ENCODE results near the gene RAC3.

RAC3 gene

DNA sequence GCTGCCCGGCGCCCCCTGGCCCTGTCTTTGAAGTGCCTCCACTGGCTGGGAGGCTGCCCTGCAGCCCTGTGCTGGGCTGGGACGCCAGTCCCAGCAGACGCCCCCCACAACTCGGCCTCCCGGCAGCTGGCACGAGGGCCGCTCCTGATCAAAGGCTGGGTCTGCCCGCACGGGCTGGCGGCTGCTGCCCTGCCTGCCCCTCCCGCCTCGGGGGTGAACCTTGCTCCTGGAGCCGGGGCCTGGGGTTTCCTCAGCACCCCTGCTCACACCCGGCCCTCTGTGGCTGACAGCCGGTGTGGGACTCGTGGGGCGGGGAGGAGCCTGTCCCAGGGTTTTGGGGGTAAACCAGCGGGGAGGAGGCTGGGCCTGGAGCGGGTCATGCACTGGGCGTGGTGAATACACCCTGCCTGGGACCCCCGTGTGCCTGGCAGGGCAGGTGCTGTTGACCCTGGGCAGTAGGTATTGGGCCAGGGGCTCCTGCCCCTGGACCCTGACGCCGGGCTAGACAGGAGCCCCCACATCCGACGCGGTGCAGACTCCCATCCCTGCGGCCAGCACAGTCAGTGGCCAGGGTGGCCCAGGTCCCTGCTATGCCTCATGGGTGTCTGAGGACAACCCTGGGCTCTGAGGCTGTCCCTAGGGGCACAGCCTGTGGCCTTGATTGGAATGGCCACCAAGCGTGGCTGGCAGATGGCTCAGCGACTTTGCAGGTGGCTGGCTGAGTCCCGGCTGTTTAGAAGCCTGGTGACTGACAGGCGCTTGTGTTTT is 30.5 kb upstream of the RAC3 start:
- peaks cover 8% of the 10 kb centered on the region for H3K36me3 ChIP-seq (ENCODE audit: control insufficient read depth, insufficient read depth, low read length, severe bottlenecking)
- H3K4me1 ChIP-seq (ENCODE audit: control insufficient read depth, insufficient read depth, low read length), result peaks cover 20% of the 10 kb centered on the region
- DNase-seq (ENCODE audit: low read depth), result no peak
- no peak overlapping the region for H3K4me3 ChIP-seq (ENCODE audit: low read length)
- no peaks in the 10 kb centered on the region for H3K9me3 ChIP-seq (ENCODE audit: control insufficient read depth, low read length)
- H3K27me3 ChIP-seq (replicated peaks; ENCODE audit: control insufficient read depth, insufficient read depth, low read length), result no peaks in the 10 kb centered on the region
- no peak overlapping the region for H3K9ac ChIP-seq (ENCODE audit: low read length)

DNA sequence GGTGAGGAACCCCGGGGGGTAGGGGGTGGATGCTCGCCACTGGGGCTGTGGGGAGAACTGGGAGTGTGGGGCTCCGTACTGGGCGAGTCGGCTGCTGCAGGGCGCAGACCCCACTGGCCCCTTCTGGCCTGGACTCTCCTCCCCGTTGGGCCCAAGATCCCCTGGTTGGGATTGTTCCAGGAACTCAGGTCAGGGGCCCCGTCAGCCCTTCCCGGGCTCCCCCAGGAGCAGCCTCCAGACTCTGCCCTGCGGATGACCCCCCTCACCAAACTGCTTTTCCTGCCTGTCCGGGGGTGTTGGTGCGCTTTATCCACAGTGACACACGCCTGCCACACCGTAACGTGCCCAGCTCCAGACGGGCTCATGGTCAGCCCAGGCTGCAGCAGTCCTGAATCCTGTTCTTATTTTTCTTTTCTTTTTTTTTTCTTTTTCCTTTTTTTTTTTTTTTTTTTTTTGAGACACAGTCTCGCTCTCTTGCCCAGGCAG is 29.9 kb upstream of the RAC3 start:
- H3K9ac ChIP-seq (ENCODE audit: low read length), result no peak overlapping the region
- no peaks in the 10 kb centered on the region for H3K9me3 ChIP-seq (ENCODE audit: control insufficient read depth, low read length)
- H3K36me3 ChIP-seq (ENCODE audit: control insufficient read depth, insufficient read depth, low read length, severe bottlenecking), result peaks cover 6% of the 10 kb centered on the region
- peaks cover 26% of the 10 kb centered on the region for H3K4me1 ChIP-seq (ENCODE audit: control insufficient read depth, insufficient read depth, low read length)
- no peak for DNase-seq (ENCODE audit: low read depth)
- H3K4me3 ChIP-seq (ENCODE audit: low read length), result no peak overlapping the region
- H3K27me3 ChIP-seq (replicated peaks; ENCODE audit: control insufficient read depth, insufficient read depth, low read length), result no peaks in the 10 kb centered on the region

DNA sequence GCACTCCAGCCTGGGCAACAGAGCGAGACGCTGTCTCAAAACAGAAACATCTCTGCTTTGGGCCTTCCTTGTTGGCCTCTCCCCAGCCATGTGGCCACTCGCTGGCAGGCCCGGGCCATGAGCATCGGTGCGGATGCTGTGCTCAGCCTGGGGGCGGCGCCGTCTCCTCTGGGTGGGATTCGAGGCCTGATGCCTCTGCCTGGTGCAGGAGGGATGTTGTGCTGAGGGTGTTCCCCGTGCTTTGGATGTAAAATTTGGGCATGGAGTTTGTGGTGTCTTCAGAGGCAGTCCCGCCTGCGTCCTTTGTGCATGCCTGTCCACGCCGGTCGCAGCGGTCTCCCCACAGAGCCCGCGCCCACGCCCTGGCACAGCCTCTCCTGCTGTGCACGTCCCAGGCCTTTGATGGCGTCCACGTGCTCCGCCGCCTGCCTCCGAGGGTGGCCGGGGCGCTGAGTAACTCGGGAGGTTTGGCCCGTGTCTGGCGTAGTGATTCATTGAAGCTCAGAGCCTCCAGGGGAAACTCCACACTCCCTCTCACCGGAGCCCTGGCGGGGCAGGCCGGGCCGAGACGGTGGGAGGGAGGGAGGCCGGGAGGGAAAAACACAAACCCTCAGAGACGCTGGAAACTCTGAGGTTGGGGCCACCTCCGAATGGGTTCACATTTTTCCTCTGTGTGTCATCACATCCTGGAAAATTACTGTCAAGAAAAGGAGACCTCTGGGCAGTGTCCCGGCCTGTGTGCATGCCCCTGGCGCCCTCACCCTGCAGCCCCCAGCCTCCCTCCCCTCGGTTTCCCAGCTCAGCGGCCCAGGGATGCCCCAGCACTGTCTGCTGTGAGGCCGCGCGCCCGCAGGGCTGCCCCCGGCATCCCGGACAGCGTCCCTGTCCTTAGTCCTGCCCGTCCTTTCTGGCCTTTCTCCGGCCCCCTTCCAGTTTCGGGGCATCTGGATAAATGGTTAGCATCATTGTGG is 27.8 kb upstream of the RAC3 start:
- Histone ChIP-seq H3K27me3 (replicated peaks; ENCODE audit: control insufficient read depth, insufficient read depth, low read length) (no peaks in the 10 kb centered on the region), H3K4me1 (ENCODE audit: control insufficient read depth, insufficient read depth, low read length) (peaks cover 26% of the 10 kb centered on the region), H3K4me3 (ENCODE audit: low read length) (no peak overlapping the region), H3K9me3 (ENCODE audit: control insufficient read depth, low read length) (no peaks in the 10 kb centered on the region), H3K9ac (ENCODE audit: low read length) (peak overlapping the region; percentile 42), H3K36me3 (ENCODE audit: control insufficient read depth, insufficient read depth, low read length, severe bottlenecking) (no peaks in the 10 kb centered on the region)
- peak; percentile 96 for DNase-seq (ENCODE audit: low read depth)

DNA sequence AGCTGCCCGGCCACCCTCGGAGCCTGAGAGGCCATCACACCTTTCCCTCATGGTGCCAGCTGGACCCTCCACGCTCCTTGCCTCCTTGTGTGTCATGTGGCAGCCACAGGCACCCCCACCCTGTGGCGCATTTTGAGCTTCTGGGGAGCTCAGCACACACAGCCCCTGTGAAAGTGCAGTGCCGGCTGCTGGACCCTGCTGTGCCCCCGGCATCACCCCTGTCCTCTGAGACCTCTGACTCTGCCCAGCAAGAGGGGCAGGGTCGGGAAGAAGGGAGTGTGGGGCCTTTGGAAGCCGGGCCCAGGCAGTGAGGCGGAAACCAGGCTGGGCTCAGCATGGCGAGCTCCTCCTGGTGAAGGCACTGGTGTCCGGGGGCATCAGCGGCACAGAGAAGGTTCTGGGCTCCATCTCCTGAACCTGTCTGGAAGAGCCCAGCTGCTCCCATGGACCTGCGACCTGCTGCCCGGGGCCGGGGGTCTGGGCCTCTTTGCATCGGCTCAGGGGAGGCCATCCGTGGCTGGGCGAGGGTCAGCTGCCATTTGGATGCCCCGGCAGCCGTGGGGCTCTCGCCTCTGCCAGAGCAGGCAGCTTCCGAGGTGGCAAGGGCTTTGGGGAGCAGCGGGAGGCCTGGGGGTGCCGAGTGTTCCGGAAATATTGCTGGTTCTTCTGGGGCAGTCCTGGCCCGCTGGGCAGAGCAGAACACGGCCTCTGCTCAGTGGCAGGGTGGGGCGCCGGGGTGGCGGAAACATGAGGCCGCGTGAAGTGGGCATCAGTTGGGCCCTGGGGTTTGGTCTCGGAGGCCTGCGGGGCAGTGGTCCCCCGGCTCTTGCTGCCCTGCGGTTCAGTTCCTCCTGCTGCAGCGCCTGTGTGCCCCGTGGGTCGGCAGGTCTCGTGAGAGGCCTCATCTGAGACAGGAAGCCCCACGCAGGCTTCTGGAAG is 26.7 kb upstream of the RAC3 start:
- no peak for DNase-seq (ENCODE audit: low read depth)
- Histone ChIP-seq H3K4me1 (ENCODE audit: control insufficient read depth, insufficient read depth, low read length) (peaks cover 26% of the 10 kb centered on the region), H3K36me3 (ENCODE audit: control insufficient read depth, insufficient read depth, low read length, severe bottlenecking) (no peaks in the 10 kb centered on the region), H3K27me3 (replicated peaks; ENCODE audit: control insufficient read depth, insufficient read depth, low read length) (no peaks in the 10 kb centered on the region), H3K9me3 (ENCODE audit: control insufficient read depth, low read length) (no peaks in the 10 kb centered on the region), H3K4me3 (ENCODE audit: low read length) (no peak overlapping the region), H3K9ac (ENCODE audit: low read length) (peak overlapping the region; percentile 42)

DNA sequence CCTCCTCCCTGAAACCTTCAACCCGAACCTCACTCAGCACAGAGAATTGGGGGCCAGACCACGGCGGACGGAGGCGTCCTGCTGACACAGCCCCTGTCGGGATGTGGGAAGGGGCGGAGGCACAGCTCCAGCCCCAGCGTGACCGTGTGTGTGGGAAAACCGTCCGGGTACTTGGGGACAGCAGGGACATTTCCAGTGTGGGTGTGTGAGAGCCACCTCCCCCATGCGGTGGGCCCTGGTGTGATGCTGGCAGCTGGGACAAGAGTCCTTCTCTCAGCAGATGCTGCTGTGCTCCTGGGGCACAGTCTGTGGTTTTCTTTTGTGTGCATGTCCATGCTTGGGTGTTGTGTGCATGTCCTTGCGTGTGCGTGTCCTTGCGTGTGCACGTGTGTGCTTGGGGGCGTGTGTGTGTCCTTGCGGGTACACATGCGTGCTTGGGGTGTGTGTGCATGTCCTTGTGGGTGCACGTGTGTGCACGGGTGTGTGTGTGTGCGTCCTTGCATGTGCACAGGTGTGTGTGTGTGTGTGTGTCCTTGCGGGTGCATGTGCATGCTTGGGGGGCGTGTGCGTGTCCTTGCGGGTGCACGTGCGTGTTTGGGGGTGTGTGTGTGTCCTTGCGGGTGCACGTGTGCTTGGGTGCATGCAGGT is 25.7 kb upstream of the RAC3 start:
- no peak for DNase-seq (ENCODE audit: low read depth)
- Histone ChIP-seq H3K4me1 (ENCODE audit: control insufficient read depth, insufficient read depth, low read length) (peaks cover 26% of the 10 kb centered on the region), H3K36me3 (ENCODE audit: control insufficient read depth, insufficient read depth, low read length, severe bottlenecking) (no peaks in the 10 kb centered on the region), H3K9ac (ENCODE audit: low read length) (no peak overlapping the region), H3K9me3 (ENCODE audit: control insufficient read depth, low read length) (no peaks in the 10 kb centered on the region), H3K27me3 (replicated peaks; ENCODE audit: control insufficient read depth, insufficient read depth, low read length) (no peaks in the 10 kb centered on the region), H3K4me3 (ENCODE audit: low read length) (no peak overlapping the region)

DNA sequence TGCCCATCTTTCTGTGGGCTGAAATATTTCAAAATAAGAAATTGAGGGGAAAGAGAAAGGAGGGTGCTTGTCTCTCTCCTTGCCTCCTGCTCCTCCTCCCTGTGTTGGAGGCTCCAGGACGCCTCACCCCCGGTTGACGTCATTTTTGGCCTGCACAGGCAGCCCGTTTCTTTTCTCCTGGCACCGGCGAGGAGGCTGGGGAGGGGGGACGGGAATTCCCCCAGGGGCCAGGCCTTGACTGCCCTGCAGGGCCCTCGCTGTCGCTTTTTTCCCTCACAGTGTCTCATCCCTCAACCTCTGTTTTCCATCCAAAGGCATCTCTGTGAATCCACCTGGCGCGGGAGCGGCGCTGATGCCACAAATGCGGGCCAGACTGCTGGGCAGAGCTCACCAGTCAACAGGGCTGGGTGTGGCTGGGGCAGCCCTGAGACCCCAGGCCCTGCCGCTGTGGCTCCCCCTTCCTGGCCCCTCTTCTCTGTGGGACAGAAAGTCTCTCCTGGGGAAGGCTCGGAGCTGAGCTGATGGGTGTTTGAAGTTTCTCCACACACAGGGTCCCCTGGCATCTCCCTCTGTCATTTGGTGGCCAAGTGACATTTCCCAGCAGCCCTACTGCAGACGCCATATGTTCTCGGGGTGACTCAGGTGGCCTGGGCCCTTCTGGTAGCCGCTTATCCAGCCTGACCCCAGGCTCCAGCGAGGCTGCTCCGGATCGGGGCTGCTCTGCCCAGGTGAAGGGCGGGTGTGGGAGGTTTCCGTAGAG is 24.8 kb upstream of the RAC3 start:
- no peak overlapping the region for H3K9ac ChIP-seq (ENCODE audit: low read length)
- no peaks in the 10 kb centered on the region for H3K9me3 ChIP-seq (ENCODE audit: control insufficient read depth, low read length)
- H3K4me1 ChIP-seq (ENCODE audit: control insufficient read depth, insufficient read depth, low read length), result peaks cover 26% of the 10 kb centered on the region
- DNase-seq (ENCODE audit: low read depth), result no peak
- H3K4me3 ChIP-seq (ENCODE audit: low read length), result no peak overlapping the region
- H3K27me3 ChIP-seq (replicated peaks; ENCODE audit: control insufficient read depth, insufficient read depth, low read length), result no peaks in the 10 kb centered on the region
- H3K36me3 ChIP-seq (ENCODE audit: control insufficient read depth, insufficient read depth, low read length, severe bottlenecking), result peaks cover 3% of the 10 kb centered on the region

DNA sequence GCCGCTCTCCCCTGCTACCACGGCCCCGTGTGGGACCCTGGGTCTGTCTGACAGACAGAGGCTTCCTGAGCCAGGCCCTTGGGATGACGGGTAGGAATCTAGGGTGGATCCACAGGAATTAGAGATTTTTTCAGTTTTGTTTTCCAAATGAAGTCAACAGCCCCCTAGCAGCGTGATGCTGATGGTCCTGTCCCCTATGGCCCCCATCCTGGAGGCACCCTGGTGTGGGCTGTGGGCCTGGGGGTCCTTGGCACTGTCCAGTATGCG is 24.3 kb upstream of the RAC3 start:
- Histone ChIP-seq H3K4me1 (ENCODE audit: control insufficient read depth, insufficient read depth, low read length) (peaks cover 26% of the 10 kb centered on the region), H3K9ac (ENCODE audit: low read length) (no peak overlapping the region), H3K27me3 (replicated peaks; ENCODE audit: control insufficient read depth, insufficient read depth, low read length) (no peaks in the 10 kb centered on the region), H3K4me3 (ENCODE audit: low read length) (no peak overlapping the region), H3K36me3 (ENCODE audit: control insufficient read depth, insufficient read depth, low read length, severe bottlenecking) (peaks cover 4% of the 10 kb centered on the region), H3K9me3 (ENCODE audit: control insufficient read depth, low read length) (no peaks in the 10 kb centered on the region)
- no peak for DNase-seq (ENCODE audit: low read depth)

DNA sequence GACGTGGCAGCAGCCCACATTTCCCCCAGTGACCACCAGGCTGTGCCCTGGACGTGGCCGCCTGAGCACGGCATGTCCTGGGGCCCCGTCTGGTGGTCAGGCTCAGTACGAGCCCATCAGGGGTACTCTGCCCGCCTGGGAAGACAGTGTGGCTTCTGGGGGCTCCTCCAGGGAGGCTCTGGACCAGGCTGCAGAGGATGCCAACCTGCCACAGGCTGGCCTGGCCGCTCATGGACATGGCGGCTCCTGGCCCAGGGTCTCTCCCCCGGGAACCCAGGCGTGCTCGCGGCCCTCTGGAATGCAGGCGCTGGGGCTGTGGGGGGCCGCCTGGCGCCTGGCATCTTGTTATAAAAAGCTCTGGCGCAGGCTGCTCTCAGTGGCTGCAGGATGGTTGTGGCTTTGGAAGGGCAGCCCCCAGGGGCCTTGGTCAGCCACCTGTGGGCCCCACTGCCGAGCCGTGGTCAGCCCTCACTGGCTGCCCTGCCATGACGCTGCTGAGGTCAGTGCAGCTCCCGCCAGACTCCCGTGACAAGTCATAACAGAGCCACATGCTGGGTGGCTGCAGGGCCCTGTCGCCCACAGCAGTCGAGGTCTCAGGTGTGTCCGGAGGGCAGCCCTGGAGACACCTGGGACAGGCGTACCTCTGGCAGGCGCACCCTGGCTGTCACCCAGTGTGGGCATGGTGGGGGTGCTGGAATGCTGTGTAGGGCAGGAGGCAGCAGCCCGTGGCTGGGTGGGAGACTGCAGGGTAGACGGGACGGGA is 23.8 kb upstream of the RAC3 start:
- H3K4me3 ChIP-seq (ENCODE audit: low read length), result no peak overlapping the region
- DNase-seq (ENCODE audit: low read depth), result no peak

DNA sequence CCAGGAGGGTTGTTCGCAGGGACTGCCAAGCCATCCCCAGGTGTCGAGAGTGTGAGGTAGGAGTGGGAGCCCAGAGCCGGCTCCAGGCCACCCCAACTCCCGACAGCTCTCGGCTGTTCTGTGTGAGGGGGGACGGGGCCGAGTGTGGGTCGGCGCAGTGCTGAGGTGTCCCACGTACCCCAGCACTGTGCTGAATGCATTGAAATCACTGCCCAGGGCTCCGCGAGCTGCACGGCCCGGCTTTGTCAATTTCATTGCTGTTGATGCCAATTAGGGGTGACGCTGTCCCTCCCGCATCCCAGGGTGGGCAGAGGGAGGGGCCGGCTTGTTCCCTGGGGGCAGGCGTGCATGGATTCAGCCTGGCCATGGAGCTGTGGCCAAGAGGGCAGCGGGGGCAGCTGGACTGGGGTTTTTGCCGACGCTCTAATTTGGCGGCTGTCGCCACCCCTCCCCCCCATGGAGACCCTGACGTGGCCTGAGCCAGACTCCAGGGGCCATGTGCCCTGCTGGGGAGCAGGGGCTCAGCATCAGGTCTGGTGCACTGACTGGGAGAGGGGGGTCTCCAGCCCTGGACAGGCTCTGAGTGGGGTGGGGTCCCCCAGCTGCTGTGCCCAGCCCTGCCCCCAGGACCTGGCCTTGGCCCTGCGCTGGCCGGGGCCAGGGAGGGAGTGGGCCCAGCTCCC is 23.1 kb upstream of the RAC3 start:
- Histone ChIP-seq H3K36me3 (ENCODE audit: control insufficient read depth, insufficient read depth, low read length, severe bottlenecking) (peaks cover 4% of the 10 kb centered on the region), H3K9me3 (ENCODE audit: control insufficient read depth, low read length) (no peaks in the 10 kb centered on the region), H3K4me1 (ENCODE audit: control insufficient read depth, insufficient read depth, low read length) (peaks cover 19% of the 10 kb centered on the region), H3K27me3 (replicated peaks; ENCODE audit: control insufficient read depth, insufficient read depth, low read length) (no peaks in the 10 kb centered on the region), H3K4me3 (ENCODE audit: low read length) (no peak overlapping the region), H3K9ac (ENCODE audit: low read length) (no peak overlapping the region)
- DNase-seq (ENCODE audit: low read depth), result no peak

More for the DNA sequence above, 23.8 kb upstream of the RAC3 start:
- peaks cover 4% of the 10 kb centered on the region for H3K36me3 ChIP-seq (ENCODE audit: control insufficient read depth, insufficient read depth, low read length, severe bottlenecking)
- H3K4me1 ChIP-seq (ENCODE audit: control insufficient read depth, insufficient read depth, low read length), result peaks cover 26% of the 10 kb centered on the region
- no peaks in the 10 kb centered on the region for H3K27me3 ChIP-seq (replicated peaks; ENCODE audit: control insufficient read depth, insufficient read depth, low read length)
- no peaks in the 10 kb centered on the region for H3K9me3 ChIP-seq (ENCODE audit: control insufficient read depth, low read length)
- H3K9ac ChIP-seq (ENCODE audit: low read length), result no peak overlapping the region
